Osteoblast (primary cell): Measurements from ENCODE around the gene KMO. TPM values are rescaled to one million over a fixed set of nuclear protein-coding genes. Genes with fewer than 3 reads are reported as not detected.

ENCODE experiments used
- DNase-seq: peaks from one replicate; pipeline ENCODE4 v3.0.0; 2011; ENCODE audit warnings: low spot score, mixed read lengths; ENCODE audit not compliant: insufficient read length; ENCODE audit errors: missing footprints
- H2AFZ ChIP-seq: 2 replicates; pipeline ENCODE4 v1.6.0; 2011; ENCODE audit warnings: mild to moderate bottlenecking, low read length
- H3K27ac ChIP-seq: 2 replicates; pipeline ENCODE4 v1.5.1; 2011; ENCODE audit warnings: mild to moderate bottlenecking, low read depth, low read length, moderate library complexity
- H3K27me3 ChIP-seq: 2 replicates; pipeline ENCODE4 v1.6.0; 2012; ENCODE audit warnings: mild to moderate bottlenecking, control low read depth, inconsistent platforms, low read length, moderate library complexity; ENCODE audit not compliant: insufficient read depth
- H3K36me3 ChIP-seq: 2 replicates; pipeline ENCODE4 v1.5.1; 2011; ENCODE audit warnings: mild to moderate bottlenecking, low read length, control low read depth, moderate library complexity; ENCODE audit not compliant: insufficient read depth
- H3K4me1 ChIP-seq: 2 replicates; pipeline ENCODE4 v1.5.1; 2011; ENCODE audit warnings: mild to moderate bottlenecking, low read length, control low read depth, moderate library complexity; ENCODE audit not compliant: insufficient read depth
- H3K4me2 ChIP-seq: 2 replicates; pipeline ENCODE4 v1.6.0; 2011; ENCODE audit warnings: mild to moderate bottlenecking, low read length; ENCODE audit not compliant: insufficient read depth
- H3K4me3 ChIP-seq: fragments of 200-600 bp; sonication (generic); 3 replicates; pipeline ENCODE4 v1.5.1; 2012; ENCODE audit warnings: mild to moderate bottlenecking, low read length, inconsistent platforms; ENCODE audit not compliant: insufficient read depth
- H3K79me2 ChIP-seq: 2 replicates; pipeline ENCODE4 v1.6.0; 2012; ENCODE audit warnings: mild to moderate bottlenecking, low read length, control low read depth, inconsistent platforms; ENCODE audit not compliant: insufficient read depth
- H3K9me3 ChIP-seq: 2 replicates; pipeline ENCODE4 v1.5.1; 2011; ENCODE audit warnings: low read depth, low read length, control low read depth
- H4K20me1 ChIP-seq: 2 replicates; pipeline ENCODE4 v1.6.0; 2012; ENCODE audit warnings: mild to moderate bottlenecking, low read length, control low read depth; ENCODE audit not compliant: insufficient read depth
- total RNA-seq: library from RNA; depleted of rRNA; stranded (reverse); fragments of >200 nt; gene quantifications from 2 replicates; pipeline ENCODE4 v1.2.3, GENCODE V29; 2012
- TF ChIP-seq, protein P1 (sequence below): IDR thresholded peaks from 2 replicates; pipeline ENCODE4 v1.5.1; 2011; ENCODE audit warnings: mild to moderate bottlenecking, low read depth, low read length, moderate library complexity; ENCODE audit errors: extremely low read depth

The KMO gene
- total RNA-seq, 1 donor: 0.36 TPM

DNA sequence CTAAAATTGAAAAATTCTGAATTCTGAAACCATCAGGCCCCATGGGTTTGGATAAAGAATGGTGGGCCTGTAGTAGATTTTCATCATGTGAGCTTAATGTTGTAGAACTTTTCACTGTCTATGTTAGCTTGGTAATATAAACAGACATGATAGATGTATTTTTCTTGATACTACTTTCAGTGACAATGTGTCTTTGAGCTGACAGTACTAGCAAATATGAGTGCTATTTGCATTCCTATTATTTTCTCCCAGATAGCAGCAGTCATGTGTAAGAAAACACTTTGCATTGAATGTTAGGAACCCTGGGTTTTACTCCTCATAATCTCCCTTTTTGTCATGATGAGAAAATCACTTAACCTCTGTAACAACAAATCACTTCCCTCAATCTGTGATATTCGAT, 18.1 kb downstream of the KMO start:
- Histone ChIP-seq H3K4me2 (no peak overlapping the region), H3K4me3 (no peak overlapping the region), H3K79me2 (no peaks in the 10 kb centered on the region), H3K27ac (no peak overlapping the region), H4K20me1 (no peaks in the 10 kb centered on the region), H2AFZ (no peak overlapping the region), H3K9me3 (no peaks in the 10 kb centered on the region), H3K27me3 (no peaks in the 10 kb centered on the region), H3K4me1 (no peaks in the 10 kb centered on the region), H3K36me3 (no peaks in the 10 kb centered on the region)
- no peak for DNase-seq
- TF ChIP-seq, protein P1, sequence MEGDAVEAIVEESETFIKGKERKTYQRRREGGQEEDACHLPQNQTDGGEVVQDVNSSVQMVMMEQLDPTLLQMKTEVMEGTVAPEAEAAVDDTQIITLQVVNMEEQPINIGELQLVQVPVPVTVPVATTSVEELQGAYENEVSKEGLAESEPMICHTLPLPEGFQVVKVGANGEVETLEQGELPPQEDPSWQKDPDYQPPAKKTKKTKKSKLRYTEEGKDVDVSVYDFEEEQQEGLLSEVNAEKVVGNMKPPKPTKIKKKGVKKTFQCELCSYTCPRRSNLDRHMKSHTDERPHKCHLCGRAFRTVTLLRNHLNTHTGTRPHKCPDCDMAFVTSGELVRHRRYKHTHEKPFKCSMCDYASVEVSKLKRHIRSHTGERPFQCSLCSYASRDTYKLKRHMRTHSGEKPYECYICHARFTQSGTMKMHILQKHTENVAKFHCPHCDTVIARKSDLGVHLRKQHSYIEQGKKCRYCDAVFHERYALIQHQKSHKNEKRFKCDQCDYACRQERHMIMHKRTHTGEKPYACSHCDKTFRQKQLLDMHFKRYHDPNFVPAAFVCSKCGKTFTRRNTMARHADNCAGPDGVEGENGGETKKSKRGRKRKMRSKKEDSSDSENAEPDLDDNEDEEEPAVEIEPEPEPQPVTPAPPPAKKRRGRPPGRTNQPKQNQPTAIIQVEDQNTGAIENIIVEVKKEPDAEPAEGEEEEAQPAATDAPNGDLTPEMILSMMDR: no peak

DNA sequence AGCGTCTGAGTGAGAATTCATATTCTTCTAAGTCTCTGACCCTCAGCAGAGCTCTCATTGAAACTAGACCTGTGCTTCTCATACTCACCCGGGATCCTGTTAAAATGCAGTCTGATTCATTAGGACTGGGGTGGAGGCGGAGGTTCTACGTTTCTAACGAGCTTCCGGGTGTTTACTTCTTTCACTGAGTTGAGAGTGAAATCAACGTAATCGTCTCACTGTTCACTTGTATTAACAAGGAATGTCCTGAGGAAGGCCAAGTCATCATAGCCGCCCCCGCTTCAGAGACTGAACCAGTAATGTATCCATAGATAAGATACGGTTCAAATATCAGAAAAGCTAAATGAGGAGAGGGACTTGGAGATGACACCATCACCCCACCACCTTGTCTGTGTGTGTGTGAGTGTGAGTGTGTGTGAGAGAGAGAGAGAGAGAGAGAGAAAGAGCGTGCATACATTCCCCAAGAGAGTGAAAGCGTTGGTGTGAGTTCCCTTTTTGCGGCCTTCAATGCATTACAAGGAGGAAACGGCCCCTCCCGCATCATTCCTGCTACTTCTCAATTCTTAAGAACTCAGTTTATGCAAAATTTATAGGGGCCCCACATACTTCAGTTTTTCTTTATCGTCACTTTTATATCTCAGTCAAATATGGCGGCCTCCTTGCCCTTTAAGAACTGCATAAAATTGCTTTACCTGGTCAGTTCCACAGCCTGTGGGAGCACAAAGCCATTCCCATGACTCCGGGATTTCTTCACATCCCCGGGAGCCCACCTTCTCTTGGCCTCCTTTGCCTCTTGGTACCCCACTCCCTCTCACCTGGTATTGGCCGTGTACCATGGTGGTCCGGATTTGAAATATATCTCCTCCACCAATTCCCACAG, 19.8 kb downstream of the KMO start:
- DNase-seq: no peak
- Histone ChIP-seq H3K4me3 (no peak overlapping the region), H3K27ac (no peak overlapping the region), H4K20me1 (no peaks in the 10 kb centered on the region), H3K79me2 (no peaks in the 10 kb centered on the region), H3K4me2 (no peak overlapping the region), H3K9me3 (no peaks in the 10 kb centered on the region), H3K4me1 (no peaks in the 10 kb centered on the region), H3K36me3 (no peaks in the 10 kb centered on the region), H3K27me3 (no peaks in the 10 kb centered on the region), H2AFZ (no peak overlapping the region)
- TF ChIP-seq, protein P1: no peak

DNA sequence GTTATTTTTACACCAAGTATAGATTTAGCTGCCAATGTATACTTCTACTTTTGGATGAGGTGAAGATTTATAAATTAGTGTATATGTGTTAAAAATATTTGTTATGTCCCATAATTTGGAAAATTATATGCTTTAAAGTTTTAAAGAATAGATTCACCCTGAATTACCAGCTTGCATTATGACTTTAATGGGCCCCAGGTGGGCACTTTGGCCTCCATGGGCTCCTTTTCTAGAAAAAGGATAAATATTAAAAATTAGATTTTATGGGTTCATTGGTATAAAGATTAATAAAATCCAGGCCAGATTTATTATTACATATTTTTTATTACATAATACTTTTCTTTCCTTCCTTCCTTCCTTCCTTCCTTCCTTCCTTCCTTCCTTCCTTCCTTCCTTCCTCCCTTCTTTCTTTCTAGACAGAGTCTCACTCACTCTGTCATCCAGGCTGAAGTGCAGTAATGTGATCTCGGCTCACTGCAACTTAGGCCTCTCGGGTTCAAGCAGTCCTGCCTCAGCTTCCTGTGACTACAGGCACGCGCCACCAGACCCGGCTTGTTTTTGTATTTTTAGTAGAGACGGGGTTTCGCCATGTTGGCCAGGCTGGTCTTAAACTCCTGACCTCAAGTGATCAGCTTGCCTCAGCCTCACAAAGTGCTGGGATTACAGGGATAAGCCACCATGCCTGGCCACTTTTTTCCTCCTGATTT, 21.9 kb downstream of the KMO start:
- no peak for DNase-seq
- Histone ChIP-seq H3K4me2 (no peak overlapping the region), H3K27me3 (no peaks in the 10 kb centered on the region), H4K20me1 (no peaks in the 10 kb centered on the region), H3K27ac (no peak overlapping the region), H2AFZ (peak overlapping the region; percentile 56), H3K36me3 (no peaks in the 10 kb centered on the region), H3K4me1 (no peaks in the 10 kb centered on the region), H3K9me3 (no peaks in the 10 kb centered on the region), H3K4me3 (no peak overlapping the region), H3K79me2 (no peaks in the 10 kb centered on the region)
- TF ChIP-seq, protein P1: no peak

DNA sequence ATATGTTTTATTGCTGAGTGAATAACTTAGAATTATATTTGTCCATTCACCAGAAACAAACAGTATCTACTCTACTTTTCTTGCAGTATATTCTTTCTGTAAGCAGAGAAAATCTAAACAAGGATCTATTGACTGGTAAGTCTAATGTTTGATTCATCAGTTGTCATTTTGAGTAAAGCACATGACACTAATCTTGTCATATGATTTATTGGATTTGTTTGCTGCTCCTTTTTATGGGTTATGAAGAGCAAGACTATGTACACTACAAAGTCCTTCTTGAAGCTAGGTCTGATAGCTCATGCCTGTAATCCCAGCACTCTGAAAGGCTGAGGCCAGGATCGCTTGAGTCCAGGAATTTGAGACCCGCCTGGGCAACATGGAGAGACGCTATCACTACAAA, 23.3 kb downstream of the KMO start:
- no peak overlapping the region for H3K27ac ChIP-seq
- DNase-seq: no peak
- H3K79me2 ChIP-seq: no peaks in the 10 kb centered on the region
- H3K9me3 ChIP-seq: no peaks in the 10 kb centered on the region
- no peak overlapping the region for H2AFZ ChIP-seq
- H3K36me3 ChIP-seq: no peaks in the 10 kb centered on the region
- H3K27me3 ChIP-seq: no peaks in the 10 kb centered on the region
- no peaks in the 10 kb centered on the region for H3K4me1 ChIP-seq
- no peaks in the 10 kb centered on the region for H4K20me1 ChIP-seq
- no peak overlapping the region for H3K4me2 ChIP-seq
- no peak overlapping the region for H3K4me3 ChIP-seq
- TF ChIP-seq, protein P1: no peak
